DMS 273 (cell line): ENCODE results near the gene VWF.

ENCODE experiments used
- DNase-seq: peaks from one replicate; lab custom pipeline; 2025; ENCODE audit not compliant: unreplicated experiment; lab: John Stamatoyannopoulos, UW

VWF gene

GRCh38 chr12:5899675-5900074, 224.8 kb downstream of the VWF start:
- DNase-seq = no peak

GRCh38 chr12:5898874-5899273, 225.6 kb downstream of the VWF start:
- DNase-seq = no peak
